ENCODE measurements around the gene MS4A7. TPM values are rescaled to one million over a fixed set of nuclear protein-coding genes. Genes with fewer than 3 reads are reported as not detected.
"Not testable (repeated sequence)": the region's sequence is repeated elsewhere in the genome, so short reads cannot be mapped to it uniquely, and the experiment has no call there.

MS4A7 gene, protein sequence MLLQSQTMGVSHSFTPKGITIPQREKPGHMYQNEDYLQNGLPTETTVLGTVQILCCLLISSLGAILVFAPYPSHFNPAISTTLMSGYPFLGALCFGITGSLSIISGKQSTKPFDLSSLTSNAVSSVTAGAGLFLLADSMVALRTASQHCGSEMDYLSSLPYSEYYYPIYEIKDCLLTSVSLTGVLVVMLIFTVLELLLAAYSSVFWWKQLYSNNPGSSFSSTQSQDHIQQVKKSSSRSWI
- 1 to 10 TPM; 2.4 to 4.7 (median 4.2) TPM for polyA plus RNA-seq (ENCODE audit: insufficient read length in 3 of 3)

DNA sequence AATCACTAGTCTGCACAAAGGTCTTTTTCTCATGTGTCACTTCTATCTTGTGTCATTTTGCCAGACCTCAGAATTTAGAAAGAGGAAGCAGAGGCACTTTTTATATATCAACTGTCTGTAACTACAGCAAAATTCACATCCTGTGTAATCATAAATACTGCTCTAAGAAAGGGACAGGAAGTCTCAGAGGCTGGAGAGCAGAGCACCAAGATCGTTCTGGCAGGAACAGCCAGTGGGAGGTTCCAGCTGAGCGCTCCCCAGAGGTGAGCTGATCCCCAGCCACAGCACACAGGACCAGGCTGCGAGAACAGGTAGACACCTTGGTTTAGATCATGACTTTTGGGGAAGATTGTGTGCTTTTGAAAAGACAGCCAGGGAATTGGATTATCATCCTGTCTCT, at the start of gene MS4A7:
TSS of gene MS4A7 (plus strand) at position 179 of the 400 bp plus-strand sequence. CDS start 4,610 bp downstream, outside the sequence.
- DNase-seq (ENCODE audit: low read depth in 3 of 3, low spot score in 2 of 3): no peak

DNA sequence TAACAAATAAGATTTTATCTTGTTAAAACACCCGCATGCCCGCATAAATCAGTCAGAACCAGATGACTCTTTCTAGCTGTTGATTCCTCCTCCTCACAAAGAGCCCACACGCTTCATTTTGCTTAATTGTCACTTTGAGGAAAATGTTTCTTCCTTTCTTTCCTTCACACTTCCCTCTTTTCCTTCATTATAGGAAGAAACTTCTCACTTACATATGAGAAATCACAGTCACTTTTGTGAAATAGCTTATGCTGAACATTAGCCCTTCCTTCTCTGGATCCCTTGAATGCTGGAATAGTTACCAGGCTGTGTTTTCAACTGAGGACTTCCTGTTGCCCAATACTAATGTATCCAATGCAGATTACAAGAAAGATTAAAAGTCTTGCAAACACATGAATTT, 45.5 kb upstream of the MS4A7 start:
- DNase-seq (ENCODE audit: low read depth in 3 of 3, low spot score in 2 of 3): no peak

DNA sequence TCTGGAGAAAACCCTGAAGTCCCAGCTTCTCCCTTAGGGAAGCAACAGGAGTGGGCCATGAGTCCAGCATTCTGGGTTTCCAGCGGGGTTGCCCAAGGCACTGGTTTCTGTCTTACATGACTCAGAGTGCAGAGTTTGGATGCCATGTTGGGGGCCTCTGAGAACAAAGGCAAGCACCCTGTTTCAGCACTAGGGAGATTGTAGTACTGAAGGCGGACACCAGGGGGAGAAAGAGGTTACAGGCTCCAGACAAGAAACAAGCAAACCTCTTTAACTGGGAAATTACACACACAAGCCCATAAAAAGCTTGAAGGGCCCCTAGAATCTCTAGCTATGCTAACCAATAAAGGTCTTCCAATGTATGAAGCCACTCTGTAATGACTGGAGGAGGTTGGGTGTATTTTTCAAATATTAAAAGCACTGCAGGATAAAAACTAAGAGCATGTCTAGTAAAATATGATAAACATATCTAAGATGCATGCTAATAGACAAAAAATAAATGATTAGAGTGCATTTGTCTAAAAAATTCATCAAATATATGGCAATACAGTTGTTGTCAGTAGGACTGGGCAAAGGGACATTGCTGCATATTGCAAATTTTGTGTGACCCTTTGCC, 44.2 kb upstream of the MS4A7 start:
- peak; percentile 8 to 23 (median 19) for DNase-seq (ENCODE audit: low read depth in 3 of 3, low spot score in 2 of 3)

DNA sequence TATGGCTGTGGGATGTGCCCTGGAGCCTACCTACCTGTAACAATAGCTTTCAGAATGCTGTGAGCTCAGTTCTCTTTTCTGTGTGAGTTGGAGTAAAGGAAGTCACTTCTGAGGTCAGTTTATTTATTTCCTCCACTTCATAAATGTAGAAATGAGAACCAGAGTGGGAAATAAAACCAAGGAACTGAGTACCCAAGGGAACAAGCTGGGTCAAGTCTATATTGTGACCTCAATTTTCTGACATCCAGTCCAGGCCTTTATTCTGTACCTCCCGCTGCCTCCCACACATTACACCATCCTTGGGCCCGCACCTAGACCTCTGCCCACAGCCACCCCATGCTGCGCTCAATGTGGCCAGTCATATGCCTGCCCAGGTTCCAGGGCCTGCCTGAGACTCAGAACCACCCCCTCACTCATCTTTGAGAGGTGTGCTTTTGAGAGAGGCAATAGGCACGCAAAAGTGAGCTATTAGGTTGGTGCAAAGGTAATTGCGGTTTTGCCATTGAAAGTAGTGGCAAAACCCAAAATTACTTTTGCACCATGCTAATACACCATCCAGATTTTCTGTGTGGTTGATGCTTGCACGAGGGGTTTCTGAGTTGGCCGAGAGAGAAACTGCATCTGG, 41.5 kb upstream of the MS4A7 start:
- no peak for DNase-seq (ENCODE audit: low read depth in 3 of 3, low spot score in 2 of 3)

DNA sequence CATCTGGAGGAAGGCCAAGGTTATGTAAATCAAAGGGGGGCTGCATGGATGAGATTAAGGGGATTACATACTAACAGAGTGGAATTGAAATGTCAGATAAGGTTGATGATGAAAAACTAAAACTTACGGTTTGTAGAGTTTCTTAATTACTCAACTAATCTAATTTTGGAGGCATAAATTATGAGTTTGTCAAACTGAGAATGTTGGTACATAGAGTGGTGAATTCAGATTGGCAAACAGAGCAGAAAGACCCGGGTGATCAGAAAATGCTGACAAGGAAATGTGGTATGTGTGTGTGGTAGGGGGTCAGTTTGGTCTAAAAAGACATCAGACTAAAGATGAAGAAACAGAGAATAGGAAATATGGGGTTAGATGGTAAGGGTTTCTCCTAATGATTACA, 40.3 kb upstream of the MS4A7 start:
- DNase-seq (ENCODE audit: low read depth in 3 of 3, low spot score in 2 of 3): no peak

DNA sequence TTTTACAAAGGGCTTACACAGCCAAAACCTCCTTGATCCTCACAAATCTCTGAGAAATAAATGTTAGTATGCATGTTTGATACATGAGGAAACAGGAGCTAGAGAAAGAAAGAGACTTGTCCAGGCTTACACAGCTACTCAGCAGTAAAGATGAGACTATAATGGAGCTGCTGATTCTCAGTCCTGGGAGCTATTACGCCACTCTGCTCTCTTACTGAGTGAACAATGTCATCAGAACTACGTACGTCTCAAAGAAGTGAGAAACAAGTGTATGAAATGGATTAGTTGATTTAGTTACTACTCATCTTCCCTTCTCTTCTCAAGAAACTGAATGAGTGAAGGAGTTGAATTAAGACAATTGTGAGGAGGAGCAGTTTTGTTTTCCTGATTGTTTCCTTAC, 39.0 kb upstream of the MS4A7 start:
- no peak for DNase-seq (ENCODE audit: low read depth in 3 of 3, low spot score in 2 of 3)

DNA sequence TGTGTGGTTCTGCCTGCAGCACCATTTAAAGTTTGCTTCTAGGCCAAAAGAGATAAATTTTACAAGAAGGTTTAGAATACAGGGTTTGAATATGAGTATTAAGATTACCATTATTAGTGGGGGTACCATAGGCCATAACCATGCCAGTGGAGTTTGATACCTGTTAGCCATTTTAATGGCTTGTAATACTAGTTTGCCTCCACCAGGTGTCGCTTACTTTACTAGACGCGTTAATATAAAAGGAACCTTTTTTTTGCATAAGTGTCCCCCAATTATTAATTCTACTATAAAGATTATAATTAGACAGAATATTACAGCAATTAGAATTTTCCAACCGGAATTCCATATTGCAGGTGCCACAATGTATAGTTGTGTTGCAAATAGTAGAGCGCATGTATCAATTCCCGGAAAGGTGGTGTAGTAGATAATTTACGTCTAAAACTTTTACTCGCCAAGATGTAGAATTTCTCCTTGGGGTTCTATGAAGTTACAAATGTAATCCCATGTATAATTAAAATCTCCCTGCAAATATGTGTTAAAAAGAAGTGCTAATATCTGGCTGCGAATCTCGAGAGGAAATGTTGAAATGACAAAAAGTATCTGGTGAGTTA, 35.1 kb upstream of the MS4A7 start:
- DNase-seq (ENCODE audit: low read depth in 3 of 3, low spot score in 2 of 3): no peak

DNA sequence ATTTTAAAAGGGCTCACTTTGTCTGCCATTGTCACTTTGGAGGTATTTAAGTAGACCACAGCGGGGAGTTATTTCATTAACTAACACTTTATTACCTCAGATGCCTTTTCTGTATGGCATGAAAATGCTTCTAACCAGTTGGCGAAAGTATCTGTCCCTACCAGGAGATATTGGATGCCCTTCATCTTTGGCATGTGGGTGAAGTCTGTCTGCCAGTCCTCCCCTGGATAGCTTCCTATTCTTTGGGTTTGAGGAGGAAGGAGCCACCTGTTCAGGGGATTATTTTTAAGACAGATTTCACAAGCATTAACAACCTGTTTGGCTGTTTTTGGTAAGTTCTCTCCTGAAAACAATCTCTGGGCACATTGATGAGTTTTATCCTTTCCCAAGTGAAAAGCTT, 34.2 kb upstream of the MS4A7 start:
- DNase-seq (ENCODE audit: low read depth in 3 of 3, low spot score in 2 of 3): no peak

DNA sequence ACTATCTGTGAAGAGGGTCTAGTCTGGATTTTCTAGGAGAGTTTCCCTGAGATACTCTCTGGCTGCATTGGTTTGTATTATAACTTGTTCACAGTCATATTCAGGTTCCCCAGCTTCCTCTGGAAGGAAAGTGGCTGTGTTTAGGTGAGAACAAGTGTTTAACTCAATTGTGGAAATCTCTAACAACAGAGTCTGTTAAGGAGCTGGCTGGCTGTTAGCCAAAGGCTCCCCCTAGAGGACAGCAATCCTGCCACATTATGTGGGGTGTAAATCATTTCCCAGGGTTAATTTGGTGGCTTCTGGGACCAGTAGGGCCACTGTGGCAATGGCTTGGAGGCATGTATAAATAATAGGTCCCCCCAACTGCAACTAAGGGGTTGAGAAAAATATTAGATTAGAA, 32.8 kb upstream of the MS4A7 start:
- DNase-seq (ENCODE audit: low read depth in 3 of 3, low spot score in 2 of 3): no peak

DNA sequence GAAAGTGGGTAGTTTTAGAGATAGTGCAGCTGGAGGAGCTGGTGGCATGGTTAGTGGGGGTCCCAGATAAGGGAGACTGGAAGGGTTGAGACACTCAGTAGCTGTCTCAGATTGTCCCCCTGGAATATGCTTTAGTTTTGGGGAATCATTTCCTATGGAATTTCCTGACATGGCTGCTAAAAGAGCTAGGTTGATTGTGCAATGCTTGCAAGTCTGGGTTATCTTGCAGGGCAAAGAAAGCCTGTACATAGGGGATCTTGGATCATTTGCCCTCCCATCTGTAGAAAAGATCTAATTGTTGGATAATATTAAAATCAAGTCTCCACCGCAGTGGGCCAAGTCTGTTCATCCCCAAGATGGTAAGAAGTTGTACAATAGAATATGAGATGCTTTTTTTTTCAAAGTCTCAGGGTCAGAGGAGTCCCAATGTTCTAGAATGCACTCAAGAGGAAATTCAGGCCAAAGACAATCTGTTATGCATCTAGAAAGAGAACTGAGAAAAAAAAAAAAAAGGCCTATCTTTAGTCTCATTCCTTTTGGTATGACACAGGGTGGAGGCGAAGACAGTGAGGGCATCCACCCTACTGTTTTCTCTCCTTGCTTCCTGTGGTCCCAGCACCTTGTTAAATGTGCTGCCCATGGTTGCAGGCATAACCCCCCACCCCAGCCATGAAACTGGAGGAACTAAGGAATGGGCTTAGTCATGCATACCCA, 31.1 kb upstream of the MS4A7 start:
- DNase-seq (ENCODE audit: low read depth in 3 of 3, low spot score in 2 of 3): no peak

DNA sequence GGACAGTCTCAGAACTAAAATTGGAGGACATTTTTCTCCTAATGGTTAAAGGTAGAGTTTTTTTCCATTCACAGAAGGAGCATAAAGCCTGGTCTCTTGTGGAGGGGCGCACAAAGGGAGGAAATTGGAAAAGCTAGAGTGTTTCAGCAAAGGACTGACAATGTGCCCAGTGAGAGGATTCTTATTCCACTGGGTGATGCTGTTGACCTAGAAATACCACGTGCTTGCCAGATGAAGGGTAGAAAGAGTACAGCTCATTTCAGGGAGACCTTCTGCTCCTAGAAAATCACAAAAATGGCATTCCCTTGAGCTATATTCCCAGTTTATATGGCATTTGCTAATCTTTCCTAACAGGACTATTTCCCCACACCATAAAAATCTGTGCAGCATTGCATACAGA, 30.2 kb upstream of the MS4A7 start:
- DNase-seq (ENCODE audit: low read depth in 3 of 3, low spot score in 2 of 3): no peak

DNA sequence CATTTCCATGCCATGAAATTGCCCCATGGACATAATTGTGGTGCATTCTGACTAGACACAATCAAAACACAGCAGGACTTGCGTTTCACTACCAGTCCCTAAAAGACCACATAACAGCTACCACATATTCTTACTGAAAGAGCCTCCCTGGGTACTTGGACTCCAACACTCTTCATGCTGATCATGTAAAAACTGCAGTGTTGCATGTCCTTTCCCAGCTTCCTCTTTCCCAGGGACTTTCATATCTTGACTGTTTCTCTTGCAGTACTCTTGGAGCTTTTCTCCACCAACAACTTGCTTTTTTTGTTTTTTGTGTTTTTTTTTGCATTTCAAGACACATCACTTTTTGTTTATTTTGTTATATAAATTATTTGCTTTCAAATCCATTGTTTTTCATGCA, 28.3 kb upstream of the MS4A7 start:
- DNase-seq (ENCODE audit: low read depth in 3 of 3, low spot score in 2 of 3): no peak

DNA sequence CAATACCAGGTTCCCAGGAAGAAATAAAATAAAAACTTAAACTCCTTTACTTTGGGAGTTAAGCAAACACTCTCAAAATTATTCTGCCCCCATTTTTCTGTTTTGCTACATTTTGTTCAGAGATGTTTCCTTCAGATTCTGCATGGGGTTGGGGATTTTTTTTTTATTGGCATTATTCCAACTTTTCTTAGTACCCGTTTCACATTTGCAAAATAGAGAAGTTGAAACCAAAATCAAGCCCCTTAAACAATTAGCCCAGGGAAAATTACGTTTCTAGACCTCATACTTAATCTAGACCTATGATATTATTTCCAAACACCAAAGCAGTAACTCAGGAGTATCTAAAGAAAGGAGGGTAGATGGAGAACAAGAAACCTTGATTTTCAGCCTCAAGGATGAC, 20.6 kb upstream of the MS4A7 start:
- no peak for DNase-seq (ENCODE audit: low read depth in 3 of 3, low spot score in 2 of 3)

DNA sequence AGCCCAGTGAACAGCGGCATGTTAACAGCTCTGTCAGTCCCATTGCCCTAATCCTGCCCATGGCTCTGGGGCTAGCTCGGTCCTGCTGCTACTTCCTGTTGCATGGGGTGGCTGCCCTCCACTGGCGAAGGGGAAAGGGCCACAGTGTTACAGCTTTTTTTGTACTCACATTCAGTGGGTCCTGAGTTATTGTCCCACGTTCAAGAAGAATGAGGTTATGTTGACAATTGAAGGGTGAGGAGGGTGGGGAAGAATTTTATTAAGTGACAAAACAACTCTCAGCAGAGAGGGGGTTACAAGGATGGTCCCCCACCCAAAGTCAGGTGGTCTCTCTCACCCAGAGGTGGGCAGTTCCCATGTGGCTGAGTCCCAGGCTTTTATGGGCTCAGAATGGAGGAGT, 17.7 kb upstream of the MS4A7 start:
- no peak for DNase-seq (ENCODE audit: low read depth in 3 of 3, low spot score in 2 of 3)

DNA sequence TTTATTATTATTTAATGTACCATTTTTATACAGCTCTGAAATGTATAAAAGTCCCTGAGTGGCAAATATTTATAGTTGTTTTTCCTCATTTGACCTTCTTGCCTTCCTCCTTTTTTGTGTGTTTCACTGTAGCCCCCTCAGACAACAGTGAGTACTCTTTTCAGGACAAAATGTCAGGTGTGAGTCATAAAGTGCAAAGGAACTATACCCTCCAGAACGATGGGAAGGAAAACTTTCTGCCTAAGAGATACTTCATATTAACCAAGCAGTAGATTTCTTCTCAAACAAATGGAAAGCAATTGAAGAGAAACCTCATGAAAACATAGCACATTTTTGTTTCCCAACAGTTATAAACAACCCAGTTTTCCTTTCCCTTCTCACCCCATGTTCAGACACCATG, 16.1 kb upstream of the MS4A7 start:
- DNase-seq (ENCODE audit: low read depth in 3 of 3, low spot score in 2 of 3): no peak

DNA sequence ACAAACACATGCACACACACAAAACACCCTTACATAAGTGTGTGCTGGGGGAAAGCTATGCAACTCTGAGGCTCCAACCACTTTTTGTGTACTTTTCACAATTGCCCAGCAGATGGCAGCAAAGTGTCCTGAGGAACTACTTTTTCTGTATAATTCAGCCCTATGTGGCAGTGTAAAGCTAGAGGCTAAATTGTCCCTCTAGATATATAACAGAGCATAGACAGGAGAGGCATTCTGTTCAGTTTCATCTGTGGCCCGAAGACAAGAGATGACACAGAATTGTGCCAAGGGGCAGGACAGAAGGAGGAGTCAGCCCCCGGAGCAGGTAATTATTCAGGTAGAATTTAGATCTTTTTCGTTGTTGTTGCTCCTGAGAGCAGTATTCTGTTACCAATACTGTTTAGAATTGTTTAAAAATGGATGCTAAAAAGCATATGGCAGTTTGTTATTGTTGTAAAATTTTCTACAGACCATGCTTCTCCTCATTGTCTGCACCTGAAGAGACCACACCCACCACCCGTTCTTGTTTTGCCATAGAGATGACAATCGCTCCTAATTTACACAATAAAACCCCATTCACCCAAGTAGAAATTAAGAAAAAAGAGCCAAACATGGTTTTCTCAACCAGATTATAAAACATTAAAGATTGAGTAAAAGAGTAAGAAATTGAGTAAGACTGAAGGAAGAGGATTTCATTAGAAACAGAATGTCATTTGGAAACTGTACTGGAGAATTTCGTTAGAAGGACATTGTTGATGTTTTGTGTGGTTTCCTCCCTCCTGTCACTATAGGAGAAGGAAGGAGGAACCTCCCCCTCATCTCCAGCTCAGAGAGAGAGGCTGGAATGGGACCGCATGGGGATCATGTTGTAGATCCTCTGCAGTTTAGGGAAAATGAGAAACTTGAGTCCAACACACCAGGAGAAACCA, 14.5 kb upstream of the MS4A7 start:
- DNase-seq (ENCODE audit: low read depth in 3 of 3, low spot score in 2 of 3): peak; percentile 23 to 49 (median 47)

DNA sequence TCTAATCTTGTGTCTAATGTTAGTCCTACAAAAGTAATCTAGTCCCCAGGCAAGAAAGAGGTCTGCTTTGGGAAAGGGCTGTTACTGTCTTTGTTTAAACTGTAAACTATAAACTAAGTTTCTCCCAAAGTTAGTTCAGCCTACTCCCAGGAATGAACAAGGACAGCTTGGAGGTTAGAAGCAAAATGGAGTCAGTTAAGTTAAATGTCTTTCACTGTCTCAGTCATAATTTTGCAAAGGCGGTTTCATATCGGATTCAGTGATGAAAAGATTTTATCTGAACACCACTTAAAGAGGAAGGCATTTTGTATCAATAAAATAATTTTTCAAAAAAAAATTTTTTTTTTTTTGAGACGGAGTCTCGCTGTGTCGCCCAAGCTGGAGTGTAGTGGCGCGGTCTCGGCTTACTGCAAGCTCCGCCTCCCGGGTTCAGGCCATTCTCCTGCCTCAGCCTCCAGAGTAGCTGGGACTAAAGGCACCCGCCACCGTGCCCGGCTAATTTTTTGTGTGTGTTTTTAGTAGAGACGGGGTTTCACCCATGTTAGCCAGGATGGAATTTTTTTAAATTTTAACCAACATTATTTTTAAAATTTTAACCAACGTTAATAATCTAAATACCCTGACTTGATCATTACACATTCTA, 11.9 kb upstream of the MS4A7 start:
- not testable (repeated sequence) for DNase-seq (ENCODE audit: low read depth in 3 of 3, low spot score in 2 of 3)

DNA sequence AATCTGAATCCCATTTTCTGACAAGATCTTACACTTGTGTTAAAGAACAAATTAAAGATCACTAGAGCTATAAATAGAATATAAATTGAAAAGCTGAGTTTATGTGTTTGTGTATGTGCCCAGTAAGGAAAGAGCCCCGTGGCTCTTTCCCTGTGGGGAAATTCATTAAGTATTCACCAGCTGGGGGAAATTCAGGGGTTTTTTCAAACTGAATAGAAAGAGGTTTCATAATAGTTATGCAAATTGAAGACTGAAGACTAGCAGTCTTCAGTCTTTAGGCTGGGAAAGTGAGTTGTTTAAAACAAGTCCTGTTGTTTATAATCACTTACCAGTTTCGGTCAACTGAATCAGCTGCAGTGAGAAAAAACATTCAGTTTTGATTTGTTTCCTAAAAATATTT, 11.3 kb upstream of the MS4A7 start:
- no peak for DNase-seq (ENCODE audit: low read depth in 3 of 3, low spot score in 2 of 3)

DNA sequence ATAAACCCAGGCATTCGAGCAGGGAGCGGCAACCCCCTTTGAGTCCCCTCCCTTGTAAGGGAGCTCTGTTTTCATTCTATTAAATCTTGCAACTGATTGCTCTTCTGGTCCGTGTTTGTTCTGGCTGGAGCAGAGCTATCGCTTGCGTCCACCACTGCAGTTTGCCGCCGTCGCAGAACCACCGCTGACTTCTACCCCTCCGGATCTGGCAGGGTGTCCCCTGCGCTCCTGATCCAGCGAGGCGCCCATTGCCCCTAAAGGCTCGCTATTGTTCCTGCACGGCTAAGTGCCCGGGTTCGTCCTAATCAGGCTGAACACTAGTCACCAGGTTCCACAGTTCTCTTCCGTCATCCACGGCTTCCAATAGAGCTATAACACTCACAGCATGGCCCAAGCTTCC, 10.4 kb upstream of the MS4A7 start:
- no peak for DNase-seq (ENCODE audit: low read depth in 3 of 3, low spot score in 2 of 3)
